Tibial nerve (tissue), 4 donors: ENCODE results near the gene GASK1A.

Experiments used
- EP300 ChIP-seq, 2 donors: sonication (generic); formaldehyde crosslinking; IDR thresholded peaks; one replicate each; pipeline ENCODE4 v1.6.1; 2017; ENCODE audit warnings: antibody characterized with exemption in 2 of 2, mild to moderate bottlenecking in 1 of 2
- POLR2A ChIP-seq, 2 donors: fragments of 450-650 bp; IDR thresholded peaks; one replicate each; pipeline ENCODE4 v1.6.1; 2017; ENCODE audit warnings: antibody characterized with exemption in 2 of 2, mild to moderate bottlenecking in 2 of 2, moderate library complexity in 2 of 2
- TF ChIP-seq, protein P1 (sequence below), 5 experiments: fragments of 200-600 bp in 3 of 5; fragments of 450-650 bp in 2 of 5; sonication (generic) in 3 of 5; IDR thresholded peaks; one replicate each; pipeline ENCODE4 v1.5.1; 2016 to 2019; ENCODE audit warnings: antibody characterized with exemption in 5 of 5, mild to moderate bottlenecking in 3 of 5, moderate library complexity in 2 of 5

DNA sequence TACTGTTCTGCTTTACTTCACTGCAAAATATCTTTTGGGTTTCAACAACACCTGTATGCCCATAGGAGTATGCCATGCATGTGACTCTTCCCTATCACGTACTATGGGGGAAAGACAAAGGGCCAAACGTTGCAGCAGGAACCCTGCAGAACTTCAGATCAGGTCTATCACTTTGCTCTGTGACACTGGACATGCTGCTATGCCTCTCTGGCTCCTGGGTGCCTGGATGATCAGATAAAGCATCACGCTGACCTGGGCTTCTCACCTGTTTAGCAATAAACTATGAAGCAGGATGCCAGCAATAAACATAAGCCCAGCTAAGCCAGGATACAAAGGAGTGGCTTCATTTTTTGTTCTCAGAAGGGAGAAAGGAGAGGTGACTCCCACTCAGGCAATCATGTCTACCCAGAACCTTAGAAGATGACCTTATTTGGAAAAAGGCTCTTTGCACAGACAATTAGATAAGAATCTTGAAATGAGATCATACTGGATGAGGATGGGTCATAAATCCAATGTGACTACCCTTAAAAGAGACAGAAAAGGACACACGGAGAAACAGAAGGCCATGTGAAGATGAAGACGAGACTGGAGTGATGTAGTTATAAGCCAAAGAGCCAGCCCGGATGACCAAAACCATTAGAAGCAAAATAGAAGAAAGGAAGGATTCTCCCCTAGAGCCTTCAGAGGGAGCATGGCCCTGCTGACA is 107.5 kb downstream of the GASK1A start:
- TF ChIP-seq POLR2A (IDR thresholded peaks at IDR 0.05) = no peak
- TF ChIP-seq, protein P1, sequence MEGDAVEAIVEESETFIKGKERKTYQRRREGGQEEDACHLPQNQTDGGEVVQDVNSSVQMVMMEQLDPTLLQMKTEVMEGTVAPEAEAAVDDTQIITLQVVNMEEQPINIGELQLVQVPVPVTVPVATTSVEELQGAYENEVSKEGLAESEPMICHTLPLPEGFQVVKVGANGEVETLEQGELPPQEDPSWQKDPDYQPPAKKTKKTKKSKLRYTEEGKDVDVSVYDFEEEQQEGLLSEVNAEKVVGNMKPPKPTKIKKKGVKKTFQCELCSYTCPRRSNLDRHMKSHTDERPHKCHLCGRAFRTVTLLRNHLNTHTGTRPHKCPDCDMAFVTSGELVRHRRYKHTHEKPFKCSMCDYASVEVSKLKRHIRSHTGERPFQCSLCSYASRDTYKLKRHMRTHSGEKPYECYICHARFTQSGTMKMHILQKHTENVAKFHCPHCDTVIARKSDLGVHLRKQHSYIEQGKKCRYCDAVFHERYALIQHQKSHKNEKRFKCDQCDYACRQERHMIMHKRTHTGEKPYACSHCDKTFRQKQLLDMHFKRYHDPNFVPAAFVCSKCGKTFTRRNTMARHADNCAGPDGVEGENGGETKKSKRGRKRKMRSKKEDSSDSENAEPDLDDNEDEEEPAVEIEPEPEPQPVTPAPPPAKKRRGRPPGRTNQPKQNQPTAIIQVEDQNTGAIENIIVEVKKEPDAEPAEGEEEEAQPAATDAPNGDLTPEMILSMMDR (IDR thresholded peaks at IDR 0.05) = no peak
- no peak for TF ChIP-seq EP300 (IDR thresholded peaks at IDR 0.05)
